Stimulated activated CD4-positive, alpha-beta T cell treated with anti-CD3 and anti-CD28 coated beads, Interleukin-15, amount 100 ng/mL, for 24 hours (primary cell): ENCODE data around the gene C20orf204.
"Not testable (repeated sequence)": the region's sequence is repeated elsewhere in the genome, so short reads cannot be mapped to it uniquely, and the experiment has no call there.

ENCODE experiments used
- DNase-seq: peaks from one replicate; pipeline ENCODE4 v3.0.0-alpha.2; 2020

Gene C20orf204, protein sequence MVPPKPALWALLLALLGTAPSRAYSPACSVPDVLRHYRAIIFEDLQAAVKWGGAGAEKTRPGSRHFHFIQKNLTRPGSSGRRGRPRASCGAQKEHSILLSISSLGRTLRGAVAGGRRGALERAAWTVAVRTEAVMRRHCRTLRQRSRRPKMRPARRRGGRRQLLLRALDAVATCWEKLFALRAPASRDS

DNA sequence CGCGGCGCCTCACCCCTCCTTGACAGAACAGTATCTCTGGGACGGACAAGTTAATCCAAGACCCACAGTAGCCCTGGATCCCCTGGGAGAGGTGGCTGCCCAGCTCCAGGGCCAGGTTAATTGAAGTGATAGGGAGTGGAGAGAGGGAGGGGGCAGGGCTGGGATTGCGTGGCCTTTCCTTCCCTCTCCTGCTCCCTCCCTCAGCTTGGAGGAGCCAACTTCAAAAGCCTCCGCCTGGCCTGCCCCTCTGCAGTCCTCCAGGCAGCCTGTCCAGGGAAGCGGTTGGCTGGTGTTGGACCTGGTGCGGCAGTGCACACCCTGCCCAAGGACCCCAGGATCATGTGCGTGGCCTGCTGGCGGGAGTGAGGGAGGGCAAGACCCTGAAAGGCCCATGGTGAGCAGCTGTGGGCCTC is at the start of gene C20orf204:
Gene C20orf204, plus strand, starts transcription at position 250 of the 413 bp plus-strand sequence. Its CDS starts 142 bp downstream, at position 392.
- no peak for DNase-seq

DNA sequence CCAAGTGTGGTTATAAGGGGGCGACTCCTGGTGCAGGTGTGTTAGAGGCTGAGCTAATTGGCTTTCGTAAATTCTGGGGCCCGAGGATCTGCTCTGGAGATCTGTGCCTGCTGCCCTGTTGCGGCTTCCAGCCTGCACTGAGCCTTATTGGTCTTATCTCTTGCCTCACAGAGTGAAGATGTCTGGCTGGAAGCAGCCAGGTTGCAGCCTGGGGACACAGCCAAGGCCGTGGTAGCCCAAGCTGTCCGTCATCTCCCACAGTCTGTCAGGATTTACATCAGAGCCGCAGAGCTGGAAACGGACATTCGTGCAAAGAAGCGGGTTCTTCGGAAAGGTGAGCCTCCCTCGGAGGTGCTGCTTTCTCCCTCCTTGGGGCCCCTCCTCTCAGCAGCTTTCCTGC is 35.1 kb upstream of the C20orf204 start:
- DNase-seq = no peak

DNA sequence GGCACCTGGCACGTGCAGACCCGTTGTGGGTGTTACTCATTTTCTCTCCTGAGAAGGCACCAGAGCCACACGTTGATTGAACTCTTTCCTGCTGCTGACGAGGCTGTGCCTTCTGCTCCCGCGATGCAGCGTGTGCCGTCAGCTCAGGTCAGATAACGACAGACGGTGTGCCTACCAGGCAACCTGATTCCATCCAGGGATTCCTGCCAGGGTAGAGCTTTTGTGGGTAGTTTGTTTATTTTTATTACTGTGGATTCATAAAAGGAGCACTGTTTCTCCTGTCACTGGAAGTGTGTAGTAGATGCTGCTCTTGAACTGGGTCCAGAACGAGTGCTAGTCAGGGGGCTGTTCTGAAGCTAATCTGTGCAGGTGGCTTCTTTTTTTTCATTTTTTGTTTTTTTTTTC is 34.4 kb upstream of the C20orf204 start:
- DNase-seq = no peak

DNA sequence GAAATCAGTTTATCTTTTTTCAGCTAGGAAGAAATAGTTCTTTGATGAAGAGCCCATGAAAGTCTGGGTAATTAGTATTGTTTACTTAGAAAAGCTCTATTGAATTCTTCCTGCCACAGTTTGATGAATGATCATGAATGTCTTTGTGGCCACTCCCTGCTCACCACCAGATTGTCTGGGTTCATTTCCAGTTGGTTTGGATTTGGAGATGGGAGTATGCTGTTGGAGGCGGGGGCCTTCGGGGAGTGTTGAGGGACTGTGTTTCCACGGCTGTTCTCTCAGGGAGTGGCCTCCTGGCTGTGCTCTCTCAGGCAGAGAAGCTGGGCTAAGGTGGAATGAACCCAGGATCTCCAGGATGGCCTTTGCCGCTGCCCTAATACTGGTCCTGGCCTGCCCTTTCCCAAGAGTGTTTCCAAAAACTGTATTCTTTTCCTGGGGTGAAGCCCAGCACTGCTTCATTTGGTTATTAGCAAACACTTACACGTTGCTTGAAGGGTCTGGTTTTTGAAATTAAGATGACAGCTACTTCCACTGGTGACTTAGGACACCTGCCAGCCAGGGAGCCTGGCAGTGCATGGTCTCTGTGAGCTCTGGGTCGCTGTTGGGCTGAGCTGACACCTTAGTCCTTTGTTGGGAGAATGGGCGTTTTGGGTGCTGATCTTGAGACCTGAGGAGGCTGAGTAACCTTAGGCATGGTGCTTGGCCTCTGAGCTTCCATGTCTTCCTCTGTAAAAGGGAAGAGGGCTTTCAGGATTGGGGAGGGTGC is 31.8 kb upstream of the C20orf204 start:
- DNase-seq = no peak

DNA sequence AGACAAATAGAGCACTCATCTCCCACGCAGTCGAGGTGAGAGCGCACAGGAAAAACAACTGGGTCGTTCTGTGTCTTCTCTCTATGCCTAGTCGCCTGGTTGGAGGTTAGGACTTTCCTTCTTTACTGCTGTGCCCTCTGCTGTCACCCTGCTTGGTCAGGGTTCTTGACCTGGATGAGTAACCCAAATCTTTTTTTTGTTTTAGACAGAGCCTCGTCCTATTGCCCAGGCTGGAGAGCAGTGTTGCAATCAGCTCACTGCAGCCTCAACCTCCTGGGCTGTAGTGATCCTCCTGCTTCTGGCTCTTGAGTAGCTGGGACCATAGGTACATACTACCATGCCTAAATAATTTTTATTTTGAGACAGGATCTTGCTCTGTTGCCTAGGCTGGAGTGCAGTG is 30.6 kb upstream of the C20orf204 start:
- DNase-seq = no peak

DNA sequence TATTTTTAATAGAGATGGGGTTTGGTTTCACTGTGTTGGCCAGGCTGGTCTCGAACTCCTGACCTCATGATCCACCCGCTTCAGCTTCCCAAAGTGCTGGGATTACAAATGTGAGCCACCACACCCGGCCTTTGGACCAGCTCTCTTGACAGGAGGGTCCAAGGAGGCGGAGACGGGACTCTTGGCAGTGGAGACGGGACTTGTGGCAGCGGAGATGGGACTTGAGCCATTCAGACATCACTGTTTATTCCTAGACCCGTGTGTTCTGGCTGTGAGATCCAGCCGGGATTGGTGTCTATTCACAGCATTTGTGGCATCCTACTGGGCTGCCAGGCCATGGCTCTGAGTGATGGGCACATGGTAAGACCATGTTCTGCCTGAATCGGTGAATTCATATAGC is 29.5 kb upstream of the C20orf204 start:
- DNase-seq = no peak

DNA sequence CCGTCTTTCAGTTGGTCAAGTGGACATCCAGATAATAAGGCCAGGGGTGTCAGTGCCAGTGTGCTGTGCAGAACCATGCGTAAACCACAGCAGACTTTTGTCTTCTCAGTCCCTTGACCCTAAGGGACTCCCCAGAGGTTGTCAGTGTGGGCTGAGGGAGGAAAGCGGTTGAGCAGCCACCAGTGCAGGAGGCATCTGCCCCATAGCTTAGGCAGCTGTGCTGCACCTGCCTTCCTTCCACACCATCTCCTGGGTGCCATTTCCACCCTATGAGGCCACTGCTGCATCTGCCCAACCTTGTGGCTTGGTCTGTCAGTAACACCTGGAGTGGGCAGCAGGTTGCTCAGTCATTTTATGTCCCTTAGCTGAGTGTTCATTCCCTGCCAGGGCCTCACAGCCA is 29.1 kb upstream of the C20orf204 start:
- DNase-seq = no peak

DNA sequence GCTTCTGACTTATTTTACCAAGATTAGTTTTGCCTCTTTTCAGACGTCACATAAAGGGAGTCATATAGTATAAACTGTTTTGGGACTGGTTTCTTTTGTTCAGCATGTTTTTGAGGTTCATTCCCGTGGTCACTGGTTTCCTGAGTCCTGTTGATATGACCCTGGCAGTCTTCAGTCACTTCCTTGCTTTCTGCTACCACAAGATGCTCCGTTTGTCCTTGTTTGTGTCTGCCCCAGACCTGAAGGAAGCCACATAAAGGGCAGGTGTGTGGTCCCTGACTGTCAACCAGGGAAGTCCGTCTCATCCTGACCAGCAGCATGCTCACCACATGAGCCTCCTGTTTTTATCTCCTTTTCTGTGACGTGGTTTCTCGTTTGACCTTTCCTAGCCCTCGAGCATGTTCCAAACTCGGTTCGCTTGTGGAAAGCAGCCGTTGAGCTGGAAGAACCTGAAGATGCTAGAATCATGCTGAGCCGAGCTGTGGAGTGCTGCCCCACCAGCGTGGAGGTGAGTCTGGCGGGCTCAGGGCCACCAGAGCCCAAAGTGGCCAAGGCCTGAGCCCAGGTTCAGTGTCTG is 26.1 kb upstream of the C20orf204 start:
- no peak for DNase-seq

DNA sequence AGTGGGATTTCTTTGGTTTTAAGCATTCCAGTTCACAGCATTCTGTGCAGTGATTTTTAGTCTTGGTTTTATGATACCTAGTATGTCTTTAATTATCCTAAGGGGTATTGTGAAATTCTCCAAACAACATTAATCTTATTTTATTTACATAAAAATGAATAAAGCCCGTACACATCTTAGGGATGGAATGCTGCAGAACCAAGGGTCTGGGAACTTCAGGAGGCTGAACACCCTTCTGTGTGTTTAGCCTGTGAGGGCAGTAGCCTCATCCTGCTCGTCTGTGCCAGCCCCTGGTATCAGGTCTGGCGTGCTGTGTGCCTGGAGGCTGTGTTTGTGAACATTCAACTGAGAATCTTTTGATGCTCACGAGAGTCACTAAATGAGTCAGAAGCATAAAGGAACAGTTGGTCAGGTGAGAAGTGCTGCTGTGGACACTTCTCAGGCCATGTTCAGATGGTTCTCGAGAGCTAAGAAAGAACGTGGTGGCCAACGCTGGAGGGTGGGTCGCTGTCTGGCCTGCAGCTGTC is 25.2 kb upstream of the C20orf204 start:
- no peak for DNase-seq

DNA sequence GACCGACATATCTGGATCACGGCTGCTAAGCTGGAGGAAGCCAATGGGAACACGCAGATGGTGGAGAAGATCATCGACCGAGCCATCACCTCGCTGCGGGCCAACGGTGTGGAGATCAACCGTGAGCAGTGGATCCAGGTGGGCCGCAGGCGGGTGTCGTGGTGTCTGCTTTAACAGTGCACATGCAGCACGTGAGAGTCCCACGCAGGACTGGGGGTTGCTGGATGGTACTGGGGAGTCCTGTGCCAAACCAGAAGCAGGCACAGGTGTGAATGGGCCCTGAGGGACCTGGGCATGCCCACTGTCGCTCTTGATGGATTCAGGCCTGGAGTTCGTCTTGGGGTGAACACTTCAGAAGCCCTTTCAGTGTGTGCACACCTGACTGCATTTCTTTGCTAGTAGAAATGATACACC is 24.6 kb upstream of the C20orf204 start:
- DNase-seq = no peak

DNA sequence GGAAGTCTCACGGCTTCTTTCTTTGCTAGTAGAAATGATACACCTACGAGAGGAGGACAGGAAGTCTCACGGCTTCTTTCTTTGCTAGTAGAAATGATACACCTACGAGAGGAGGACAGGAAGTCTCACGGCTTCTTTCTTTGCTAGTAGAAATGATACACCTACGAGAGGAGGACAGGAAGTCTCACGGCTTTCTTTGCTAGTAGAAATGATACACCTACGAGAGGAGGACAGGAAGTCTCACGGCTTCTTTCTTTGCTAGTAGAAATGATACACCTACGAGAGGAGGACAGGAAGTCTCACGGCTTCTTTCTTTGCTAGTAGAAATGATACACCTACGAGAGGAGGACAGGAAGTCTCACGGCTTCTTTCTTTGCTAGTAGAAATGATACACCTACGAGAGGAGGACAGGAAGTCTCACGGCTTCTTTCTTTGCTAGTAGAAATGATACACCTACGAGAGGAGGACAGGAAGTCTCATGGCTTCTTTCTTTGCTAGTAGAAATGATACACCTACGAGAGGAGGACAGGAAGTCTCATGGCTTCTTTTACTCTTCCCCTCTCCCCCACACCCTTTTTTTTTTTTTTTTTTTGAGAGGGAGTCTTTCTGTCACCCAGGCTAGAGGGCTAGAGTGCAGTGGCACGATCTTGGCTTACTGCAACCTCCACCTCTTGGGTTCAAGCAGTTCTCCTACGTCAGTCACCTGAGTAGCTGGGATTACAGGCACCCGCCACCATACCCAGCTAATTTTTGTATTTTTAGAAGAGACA is 23.4 kb upstream of the C20orf204 start:
- not testable (repeated sequence) for DNase-seq

DNA sequence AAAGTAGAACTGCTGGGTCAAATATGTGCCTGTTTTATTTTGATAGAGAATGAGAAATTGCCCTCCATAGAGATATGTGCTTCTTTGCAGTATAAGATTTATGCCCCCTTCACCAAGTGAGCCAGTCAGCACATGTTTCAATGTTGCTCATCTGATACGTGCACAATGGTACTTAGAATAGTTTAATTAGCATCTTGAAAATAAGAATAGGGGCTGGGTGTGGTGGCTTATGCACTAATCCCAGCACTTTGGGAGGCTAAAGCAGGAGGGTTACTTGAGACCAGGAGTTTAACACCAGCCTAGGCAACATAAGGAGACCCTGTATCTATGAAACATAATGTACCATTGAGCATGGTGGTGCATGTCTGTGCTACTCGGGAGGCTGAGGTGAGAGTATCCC is 20.3 kb upstream of the C20orf204 start:
- no peak for DNase-seq

DNA sequence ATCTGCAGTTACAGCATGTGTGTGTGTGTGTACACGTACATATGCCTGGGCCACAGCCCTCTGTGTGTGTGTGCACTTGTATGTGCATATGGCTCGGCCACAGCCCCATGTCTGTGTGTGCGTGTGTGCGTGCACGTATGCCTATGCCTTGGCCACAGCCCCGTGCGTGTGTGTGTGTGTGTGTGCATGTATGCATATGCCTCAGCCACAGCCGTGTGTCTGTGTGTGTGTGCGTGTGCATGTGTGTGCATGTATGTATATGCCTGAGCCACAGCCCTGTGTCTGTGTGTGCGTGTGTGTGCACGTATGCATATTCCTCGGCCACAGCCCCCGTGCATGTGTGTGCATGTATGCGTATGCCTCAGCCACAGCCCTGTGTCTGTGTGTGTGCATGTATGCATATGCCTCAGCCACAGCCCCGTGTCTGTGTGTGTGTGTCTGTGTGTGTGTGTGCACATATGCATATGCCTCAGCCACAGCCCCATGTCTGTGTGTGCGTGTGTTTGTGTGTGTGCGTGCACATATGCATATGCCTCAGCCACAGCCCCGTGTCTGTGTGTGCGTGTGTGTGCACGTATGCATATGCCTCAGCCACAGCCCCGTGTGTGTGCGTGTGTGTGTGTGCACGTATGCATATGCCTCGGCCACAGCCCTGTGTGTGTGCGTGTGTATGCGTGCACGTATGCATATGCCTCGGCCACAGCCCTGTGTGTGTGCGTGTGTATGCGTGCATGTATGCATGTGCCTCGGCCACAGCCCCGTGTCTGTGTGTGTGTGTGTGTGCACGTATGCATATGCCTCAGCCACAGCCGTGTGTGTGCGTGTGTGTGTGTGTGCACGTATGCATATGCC is 14.6 kb upstream of the C20orf204 start:
- no peak for DNase-seq

DNA sequence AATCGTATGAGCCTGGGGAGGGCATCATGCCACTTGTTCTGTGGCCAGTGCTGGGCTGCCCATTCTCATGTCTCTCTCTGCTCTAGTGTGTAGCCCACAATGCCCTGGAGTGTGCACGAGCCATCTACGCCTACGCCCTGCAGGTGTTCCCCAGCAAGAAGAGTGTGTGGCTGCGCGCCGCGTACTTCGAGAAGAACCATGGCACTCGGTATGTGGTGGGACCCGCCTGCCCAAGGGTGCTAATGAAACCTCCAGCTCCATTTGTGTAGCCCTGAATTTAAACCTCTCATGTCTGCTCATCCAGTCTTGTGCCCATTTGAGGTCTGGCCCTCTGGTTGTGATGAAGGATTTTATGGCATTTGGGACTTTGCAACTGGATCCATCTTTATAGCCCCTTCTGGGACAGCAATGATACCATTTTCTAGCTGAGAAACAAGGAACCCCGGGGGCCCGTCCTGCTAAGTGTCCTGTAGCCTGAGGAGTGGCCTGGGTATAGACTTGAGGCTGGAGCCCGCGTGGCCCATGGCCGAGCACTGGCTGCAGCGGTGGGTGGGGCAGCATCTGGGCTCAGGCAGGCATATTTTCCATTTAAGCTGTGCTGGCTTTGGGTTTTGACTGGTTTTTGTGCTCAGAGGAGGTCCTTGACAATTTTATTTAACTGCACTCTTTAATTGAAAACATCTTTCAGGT is 13.2 kb upstream of the C20orf204 start:
- DNase-seq = no peak

DNA sequence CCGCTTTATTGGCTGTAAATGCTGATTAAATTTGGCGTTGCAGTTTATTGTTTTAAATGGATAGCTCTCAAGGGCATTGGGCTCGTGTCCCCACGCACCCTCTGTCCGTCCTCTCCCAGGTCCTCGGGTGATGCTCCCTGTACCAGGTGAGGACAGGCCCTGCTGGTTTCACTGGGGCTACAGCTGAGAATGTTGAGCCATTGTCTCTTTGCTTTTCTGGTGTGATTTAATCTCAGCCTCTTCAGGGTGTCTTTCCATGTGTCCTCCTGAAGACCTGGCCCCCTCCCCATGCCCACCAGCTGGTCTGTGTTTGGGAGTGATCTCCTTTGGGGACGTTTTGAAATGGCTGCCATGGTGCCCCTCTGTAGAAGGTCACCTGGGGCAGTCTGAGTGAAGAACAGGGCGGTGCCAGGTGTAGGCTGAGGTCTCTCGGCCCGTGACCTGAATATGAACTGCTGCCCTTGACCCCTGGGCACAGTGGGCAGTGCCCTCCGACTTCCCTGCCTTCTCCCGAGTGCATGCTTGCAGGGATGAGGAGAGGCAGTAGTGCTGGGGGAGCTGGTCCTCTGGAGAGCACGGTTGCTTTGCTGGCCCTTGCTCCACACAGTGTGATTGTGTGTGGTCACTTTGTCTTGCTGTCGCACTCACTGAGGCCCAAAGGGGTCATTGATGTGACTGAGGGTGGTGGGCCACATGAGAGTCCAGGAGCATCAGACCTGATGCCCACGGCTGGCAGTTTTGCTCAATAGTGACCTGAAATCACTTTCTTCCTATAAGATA is 12.4 kb upstream of the C20orf204 start:
- DNase-seq = no peak

DNA sequence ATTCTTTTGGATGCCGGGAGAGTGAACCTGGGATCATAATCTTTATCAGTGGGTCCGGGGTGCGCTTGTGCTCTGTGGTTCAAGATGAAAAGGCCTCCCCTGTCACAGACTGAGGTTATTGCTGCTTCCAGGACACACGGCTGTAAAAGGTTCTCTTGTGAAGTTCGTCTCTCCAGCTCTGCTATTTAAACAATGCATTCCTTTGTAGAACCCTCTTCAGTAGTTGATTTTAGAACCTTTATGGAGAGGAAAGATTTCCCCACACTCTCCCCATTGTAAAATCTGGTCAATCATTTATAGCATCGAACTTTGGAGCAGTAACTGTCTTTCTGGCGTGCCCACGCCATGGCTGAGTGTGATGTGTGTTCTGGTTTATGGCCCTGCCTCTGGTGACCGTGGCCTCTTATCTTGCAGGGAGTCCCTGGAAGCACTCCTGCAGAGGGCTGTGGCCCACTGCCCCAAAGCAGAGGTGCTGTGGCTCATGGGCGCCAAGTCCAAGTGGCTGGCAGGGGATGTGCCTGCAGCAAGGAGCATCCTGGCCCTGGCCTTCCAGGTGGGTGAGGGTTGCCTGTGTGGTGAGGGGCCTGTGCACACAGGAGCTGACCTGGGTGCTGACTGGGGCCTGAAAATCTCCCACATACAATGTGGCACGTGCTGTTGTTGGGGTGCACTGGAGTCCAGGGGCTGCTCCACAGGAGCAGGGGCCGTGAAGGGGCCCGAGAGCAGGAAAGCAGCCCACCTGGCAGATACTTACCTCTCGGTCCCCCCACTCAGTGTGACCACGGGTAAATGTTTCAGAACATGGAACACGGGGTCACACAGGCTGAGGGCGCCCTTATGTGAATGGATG is 11.6 kb upstream of the C20orf204 start:
- DNase-seq = no peak

DNA sequence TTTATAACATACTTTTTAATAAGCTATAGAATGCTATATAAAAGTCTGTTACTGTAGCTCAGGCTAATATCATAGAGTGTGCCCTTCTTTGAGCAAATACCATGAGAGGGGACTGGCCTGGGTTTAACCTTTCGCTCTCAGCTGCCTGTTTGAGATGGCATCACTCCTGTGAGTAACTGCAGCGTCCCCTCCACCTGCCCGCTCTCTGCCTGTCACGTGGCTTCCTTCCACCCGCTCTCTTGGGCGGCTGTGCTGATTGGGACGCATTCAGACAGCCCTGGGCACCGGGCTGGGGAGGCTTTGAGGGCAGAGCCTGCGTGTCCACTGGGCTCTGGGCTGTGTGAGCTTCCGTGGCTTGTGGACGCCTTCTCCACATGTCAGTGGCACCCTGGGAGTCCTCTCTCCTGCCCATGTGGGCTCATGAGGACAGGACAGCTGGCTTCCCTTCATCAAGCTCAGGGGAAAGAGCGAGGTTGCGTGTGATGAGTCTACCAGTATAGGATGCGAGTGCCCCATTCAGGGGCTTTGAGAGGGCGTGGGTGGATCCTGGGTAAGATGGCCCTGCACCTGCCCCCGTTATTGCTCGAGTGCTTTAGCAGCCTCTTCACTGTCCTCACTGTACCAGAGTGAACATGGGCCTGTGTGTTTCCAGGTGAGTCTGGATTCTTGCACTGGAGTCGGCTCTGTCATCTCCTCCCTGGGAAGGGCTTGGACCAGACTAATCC is 10.7 kb upstream of the C20orf204 start:
- no peak for DNase-seq

DNA sequence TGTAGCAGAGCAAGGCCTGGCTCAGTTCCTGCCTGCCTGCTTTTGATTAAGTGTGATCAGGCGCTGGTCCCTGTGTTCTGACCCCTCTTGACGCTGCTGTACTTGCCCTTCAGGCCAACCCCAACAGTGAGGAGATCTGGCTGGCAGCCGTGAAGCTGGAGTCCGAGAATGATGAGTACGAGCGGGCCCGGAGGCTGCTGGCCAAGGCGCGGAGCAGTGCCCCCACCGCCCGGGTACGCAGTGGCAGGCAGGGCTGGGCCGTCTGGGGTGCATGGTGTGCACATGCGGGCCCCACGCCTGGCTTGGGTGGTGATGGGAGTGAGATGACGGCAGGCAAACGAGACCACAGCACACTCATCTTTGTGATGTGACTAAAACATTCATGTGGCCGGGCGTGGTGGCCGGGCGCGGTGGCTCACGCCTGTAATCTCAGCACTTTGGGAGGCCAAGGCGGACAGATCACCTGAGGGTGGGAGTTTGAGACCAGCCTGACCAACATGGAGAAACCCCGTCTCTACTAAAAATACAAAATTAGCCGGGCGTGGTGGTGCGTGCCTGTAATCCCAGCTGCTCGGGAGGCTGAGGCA is 10.1 kb upstream of the C20orf204 start:
- no peak for DNase-seq
